H1 (cell line): Measurements from ENCODE around the gene PPM1L. TPM values are rescaled to one million over a fixed set of nuclear protein-coding genes. Genes with fewer than 3 reads are reported as not detected.

Source experiments
- CTCF ChIA-PET: fragments of 300-600 bp; sonication (Branson Sonifier 250); formaldehyde crosslinking; loops from one replicate; lab custom pipeline; 2021; ENCODE audit not compliant: partially characterized antibody; lab: Charles Lee
- POLR2A ChIA-PET: fragments of 300-600 bp; sonication (Branson Sonifier 250); formaldehyde crosslinking; loops from one replicate; lab custom pipeline; 2021; ENCODE audit warnings: inconsistent platforms; ENCODE audit not compliant: partially characterized antibody; lab: Charles Lee
- DNase-seq, 2 experiments: peaks; one replicate each; pipeline versions ENCODE4 v3.0.0 to v3.0.0-alpha.2; 2010 to 2022; ENCODE audit warnings: low spot score in 2 of 2, low read depth in 1 of 2, mixed read lengths in 1 of 2
- FAIRE-seq: peaks from 2 replicates; lab custom pipeline; 2011; peaks lifted over from hg19 to GRCh38; lab: Jason Lieb, UNC
- H2AFZ ChIP-seq: 2 replicates; pipeline ENCODE4 v1.8.1; 2012; ENCODE audit warnings: low read length, inconsistent platforms
- H2AK5ac ChIP-seq: 2 replicates; pipeline ENCODE4 v1.6.1; 2013; ENCODE audit warnings: low read depth, low read length
- H2BK120ac ChIP-seq: replicated peaks from 2 replicates; pipeline ENCODE3; 2013; ENCODE audit warnings: low read depth, low read length, inconsistent platforms
- H2BK12ac ChIP-seq: 2 replicates; pipeline ENCODE4 v1.6.1; 2013; ENCODE audit warnings: low read depth, low read length
- H2BK15ac ChIP-seq: 2 replicates; pipeline ENCODE4 v1.6.1; 2013; ENCODE audit warnings: low read length
- H2BK20ac ChIP-seq: 2 replicates; pipeline ENCODE4 v1.6.1; 2013; ENCODE audit warnings: low read length
- H2BK5ac ChIP-seq: 2 replicates; pipeline ENCODE4 v1.6.1; 2013; ENCODE audit warnings: low read depth, low read length
- H3K14ac ChIP-seq: 2 replicates; pipeline ENCODE4 v1.6.1; 2013; ENCODE audit warnings: inconsistent platforms; ENCODE audit not compliant: insufficient read length
- H3K18ac ChIP-seq: 2 replicates; pipeline ENCODE4 v1.6.1; 2013; ENCODE audit warnings: low read length; ENCODE audit errors: extremely low read depth
- H3K23ac ChIP-seq: 2 replicates; pipeline ENCODE4 v1.6.1; 2013; ENCODE audit warnings: inconsistent platforms; ENCODE audit not compliant: insufficient read length
- H3K23me2 ChIP-seq: 2 replicates; pipeline ENCODE4 v1.6.1; 2013; ENCODE audit warnings: low read depth, low read length
- H3K27ac ChIP-seq: 2 replicates; pipeline ENCODE4 v1.6.1; 2011; ENCODE audit warnings: low read depth, low read length, inconsistent platforms
- H3K27me3 ChIP-seq, 4 experiments: replicated peaks in 1 of 4; 1 replicate in 1 of 4; 2 replicates in 3 of 4; pipeline versions ENCODE4 v1.6.1 to v1.8.1; 2011 to 2013; ENCODE audit warnings: low read length in 3 of 4, mild to moderate bottlenecking in 3 of 4, inconsistent platforms in 2 of 4, mixed read lengths in 2 of 4, moderate library complexity in 1 of 4; ENCODE audit not compliant: control insufficient read depth in 3 of 4, insufficient read depth in 3 of 4; ENCODE audit errors: extremely low read depth in 1 of 4
- H3K36me3 ChIP-seq, 4 experiments: 2 replicates each; pipeline versions ENCODE4 v1.6.1 to v1.8.1; 2011 to 2013; ENCODE audit warnings: mild to moderate bottlenecking in 4 of 4, low read length in 3 of 4, moderate library complexity in 2 of 4, control low read depth in 1 of 4, inconsistent platforms in 1 of 4; ENCODE audit not compliant: insufficient read depth in 4 of 4, control insufficient read depth in 2 of 4
- H3K4ac ChIP-seq: replicated peaks from 2 replicates; pipeline ENCODE3; 2013; ENCODE audit warnings: low read length, low read depth, mixed read lengths, inconsistent platforms; ENCODE audit not compliant: insufficient read length
- H3K4me1 ChIP-seq, 4 experiments: replicated peaks in 1 of 4; 1 replicate in 1 of 4; 2 replicates in 3 of 4; pipeline versions ENCODE4 v1.6.1 to v1.8.1; 2011 to 2013; ENCODE audit warnings: low read length in 3 of 4, inconsistent platforms in 2 of 4, mixed read lengths in 1 of 4; ENCODE audit not compliant: insufficient read depth in 4 of 4, control insufficient read depth in 3 of 4
- H3K4me2 ChIP-seq, 2 experiments: 2 replicates each; pipeline versions ENCODE4 v1.6.1 to v1.8.1; 2011 to 2013; ENCODE audit warnings: low read depth in 2 of 2, low read length in 2 of 2, control low read depth in 1 of 2, inconsistent platforms in 1 of 2, mild to moderate bottlenecking in 1 of 2; ENCODE audit not compliant: insufficient read depth in 1 of 2
- H3K4me3 ChIP-seq, 4 experiments: fragments of 200-600, 300-600 bp in 1 of 4; sonication (generic), shearing (Covaris generic), sonication (Bioruptor Twin) in 1 of 4; 2 replicates each; pipeline versions ENCODE4 v1.5.1 to v1.8.1; 2011 to 2016; ENCODE audit warnings: low read length in 4 of 4, low read depth in 3 of 4, control low read depth in 2 of 4, inconsistent platforms in 2 of 4, mild to moderate bottlenecking in 2 of 4, mixed read lengths in 1 of 4, moderate library complexity in 1 of 4; ENCODE audit not compliant: insufficient read depth in 2 of 4; ENCODE audit errors: extremely low read depth in 1 of 4
- H3K56ac ChIP-seq: replicated peaks from 2 replicates; pipeline ENCODE3; 2013; ENCODE audit warnings: low read depth, mild to moderate bottlenecking, mixed read lengths, low read length, inconsistent platforms; ENCODE audit not compliant: insufficient read length
- H3K79me1 ChIP-seq: 2 replicates; pipeline ENCODE4 v1.6.1; 2013; ENCODE audit warnings: low read depth, low read length, control low read depth
- H3K79me2 ChIP-seq, 2 experiments: 2 replicates each; pipeline versions ENCODE4 v1.6.1 to v1.8.1; 2012 to 2013; ENCODE audit warnings: low read length in 2 of 2, mild to moderate bottlenecking in 2 of 2, inconsistent platforms in 1 of 2; ENCODE audit not compliant: insufficient read depth in 2 of 2, control insufficient read depth in 1 of 2
- H3K9ac ChIP-seq, 4 experiments: replicated peaks in 1 of 4; 1 replicate in 1 of 4; 2 replicates in 3 of 4; pipeline versions ENCODE4 v1.6.1 to v1.8.1; 2011 to 2013; ENCODE audit warnings: low read depth in 3 of 4, low read length in 3 of 4, control low read depth in 2 of 4, mild to moderate bottlenecking in 2 of 4, moderate library complexity in 2 of 4, inconsistent platforms in 1 of 4; ENCODE audit errors: extremely low read depth in 1 of 4
- H3K9me3 ChIP-seq, 2 experiments: 2 replicates each; pipeline versions ENCODE4 v1.6.1 to v1.8.1; 2012 to 2013; ENCODE audit warnings: mild to moderate bottlenecking in 2 of 2, moderate library complexity in 2 of 2, control low read depth in 1 of 2, inconsistent platforms in 1 of 2, low read depth in 1 of 2, low read length in 1 of 2, mixed read lengths in 1 of 2; ENCODE audit not compliant: insufficient read depth in 2 of 2
- H4K20me1 ChIP-seq, 2 experiments: replicated peaks in 1 of 2; 2 replicates each; pipeline versions ENCODE3 to v1.8.1; 2011 to 2013; ENCODE audit warnings: inconsistent platforms in 2 of 2, low read length in 2 of 2, mild to moderate bottlenecking in 1 of 2; ENCODE audit not compliant: insufficient read depth in 2 of 2, control insufficient read depth in 1 of 2
- H4K5ac ChIP-seq: 2 replicates; pipeline ENCODE4 v1.6.1; 2013; ENCODE audit warnings: low read length, low read depth, mixed read lengths, inconsistent platforms; ENCODE audit not compliant: insufficient read length
- H4K8ac ChIP-seq: 2 replicates; pipeline ENCODE4 v1.8.0; 2013; ENCODE audit warnings: mild to moderate bottlenecking, moderate library complexity, low read length, inconsistent platforms; ENCODE audit not compliant: insufficient read depth; ENCODE audit errors: extremely low read depth
- H4K91ac ChIP-seq: replicated peaks from 2 replicates; pipeline ENCODE3; 2013; ENCODE audit warnings: low read length, mixed read lengths, inconsistent platforms; ENCODE audit not compliant: insufficient read length
- CHD1 ChIP-seq: IDR thresholded peaks from 2 replicates; pipeline ENCODE4 v1.6.1; 2012; ENCODE audit warnings: low read depth, low read length, improper control_type of control experiment
- EGR1 ChIP-seq: IDR thresholded peaks from 2 replicates; pipeline ENCODE4 v1.6.1; 2011; ENCODE audit warnings: low read depth, low read length, borderline replicate concordance
- KDM4A ChIP-seq: IDR thresholded peaks from one replicate; pipeline ENCODE4 v1.7.1; 2012; ENCODE audit warnings: low read depth, mild to moderate bottlenecking, moderate library complexity, low read length, inconsistent platforms; ENCODE audit not compliant: severe bottlenecking
- MAFK ChIP-seq: IDR thresholded peaks from 2 replicates; pipeline ENCODE4 v1.6.1; 2012; ENCODE audit warnings: low read depth, mild to moderate bottlenecking, improper control_type of control experiment, low read length
- TAF1 ChIP-seq: IDR thresholded peaks from 2 replicates; pipeline ENCODE4 v1.6.1; 2011; ENCODE audit warnings: mild to moderate bottlenecking, low read depth, low read length
- WGBS, 2 experiments: shearing (Covaris generic) in 1 of 2; methylation state at CpG; one replicate each; pipeline versions ENCODE4 v1.1.6 to v1.1.7; 2013 to 2015; ENCODE audit warnings: low lambda C conversion rate in 2 of 2, mixed read lengths in 2 of 2, inconsistent platforms in 1 of 2, low coverage in 1 of 2, missing lambda C conversion rate in 1 of 2; ENCODE audit not compliant: insufficient replicate concordance in 2 of 2, insufficient coverage in 1 of 2, insufficient read length in 1 of 2; ENCODE audit errors: extremely low coverage in 1 of 2, missing lambda C conversion rate in 1 of 2; 5-methylcytosine and 5-hydroxymethylcytosine counted together
- polyA plus RNA-seq, 7 experiments: library from polyadenylated mRNA; depleted of rRNA in 3 of 7; stranded (reverse) in 5 of 7; unstranded in 2 of 7; fragments of >200 nt in 5 of 7; fragments of 200-250 nt in 2 of 7; gene quantifications; 1 replicate in 5 of 7; 2 replicates in 1 of 7; 4 replicates in 1 of 7; pipeline versions ENCODE4 v1.2.1 to v1.2.3, GENCODE V29; 2011 to 2013; ENCODE audit warnings: missing spikeins in 2 of 7, mixed read lengths in 2 of 7
- total RNA-seq: library from RNA; stranded (reverse); fragmentation: NEBNext Ultra II Directional; extraction: Animal tissue kit (Norgen Biotek cat#: 25700); gene quantifications from 2 replicates; pipeline ENCODE4 v1.2.1, GENCODE V29; 2021
- TF ChIP-seq, protein P1 (sequence below), 3 experiments: IDR thresholded peaks; 1 replicate in 2 of 3; 2 replicates in 1 of 3; pipeline versions ENCODE4 v1.5.1 to v1.6.1; 2011; ENCODE audit warnings: low read length in 3 of 3, mild to moderate bottlenecking in 3 of 3, inconsistent platforms in 2 of 3, low read depth in 1 of 3, moderate library complexity in 1 of 3; ENCODE audit not compliant: insufficient read depth in 1 of 3; ENCODE audit errors: control extremely low read depth in 1 of 3

Gene PPM1L
- total and polyA plus RNA-seq, 2 of the 8 experiments (the other 6 are each of a cell fraction or from before 2014, with no cell fraction given) = 2.8 to 18.1 TPM

DNA sequence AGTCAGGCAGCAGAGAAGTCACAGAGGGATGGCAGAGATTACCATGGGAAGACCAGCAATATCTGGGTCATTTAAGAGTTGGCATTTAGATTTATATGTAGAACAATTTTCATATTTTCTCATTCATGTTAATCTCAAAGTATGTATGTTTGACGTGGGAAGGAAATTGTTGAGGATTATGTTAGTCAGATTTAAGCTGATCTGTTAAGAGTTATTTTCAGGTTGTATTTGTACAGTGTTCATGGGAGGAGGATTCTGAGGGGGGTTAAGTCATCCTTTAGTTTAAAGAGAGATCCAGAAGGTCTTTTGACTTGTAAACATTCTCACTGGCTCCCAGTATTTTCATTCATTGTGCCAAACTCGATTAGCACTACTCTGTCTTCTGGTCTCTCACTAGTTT is 34.7 kb downstream of the PPM1L start:
- Histone ChIP-seq H2AFZ (no peak overlapping the region), H4K91ac (no peak overlapping the region), H4K20me1 (no peaks in the 10 kb centered on the region), H3K14ac (no peak overlapping the region), H2BK5ac (no peak overlapping the region), H3K27ac (no peak overlapping the region), H2BK15ac (no peak overlapping the region), H4K5ac (no peak overlapping the region), H3K23me2 (no peaks in the 10 kb centered on the region), H3K4ac (no peak overlapping the region), H3K23ac (no peak overlapping the region), H2BK120ac (no peak overlapping the region), H4K8ac (no peak overlapping the region), H3K27me3 (no peaks in the 10 kb centered on the region), H3K4me2 (no peak overlapping the region), H3K4me3 (no peak overlapping the region), H3K4me1 (no peaks in the 10 kb centered on the region; a peak in 1 of 7 replicates), H2BK20ac (no peak overlapping the region), H3K9me3 (peaks cover 0 to 3% of the 10 kb centered on the region in 2 experiments; a peak in 2 of 4 replicates), H3K56ac (no peak overlapping the region), H2AK5ac (no peak overlapping the region), H3K18ac (no peak overlapping the region), H3K36me3 (no peaks in the 10 kb centered on the region), H3K79me1 (no peaks in the 10 kb centered on the region), H3K9ac (no peak overlapping the region), H2BK12ac (no peak overlapping the region), H3K79me2 (peaks cover 0 to 11% of the 10 kb centered on the region in 2 experiments; a peak in 1 of 4 replicates)
- POLR2A ChIA-PET = no interaction called here
- DNase-seq (no peak), FAIRE-seq (no peak)
- 75 to 100% methylated on average over 1 to 2 of the region's 2 CpGs for WGBS, 2 experiments
- TF ChIP-seq TAF1 = no peak
- TF ChIP-seq, protein P1, sequence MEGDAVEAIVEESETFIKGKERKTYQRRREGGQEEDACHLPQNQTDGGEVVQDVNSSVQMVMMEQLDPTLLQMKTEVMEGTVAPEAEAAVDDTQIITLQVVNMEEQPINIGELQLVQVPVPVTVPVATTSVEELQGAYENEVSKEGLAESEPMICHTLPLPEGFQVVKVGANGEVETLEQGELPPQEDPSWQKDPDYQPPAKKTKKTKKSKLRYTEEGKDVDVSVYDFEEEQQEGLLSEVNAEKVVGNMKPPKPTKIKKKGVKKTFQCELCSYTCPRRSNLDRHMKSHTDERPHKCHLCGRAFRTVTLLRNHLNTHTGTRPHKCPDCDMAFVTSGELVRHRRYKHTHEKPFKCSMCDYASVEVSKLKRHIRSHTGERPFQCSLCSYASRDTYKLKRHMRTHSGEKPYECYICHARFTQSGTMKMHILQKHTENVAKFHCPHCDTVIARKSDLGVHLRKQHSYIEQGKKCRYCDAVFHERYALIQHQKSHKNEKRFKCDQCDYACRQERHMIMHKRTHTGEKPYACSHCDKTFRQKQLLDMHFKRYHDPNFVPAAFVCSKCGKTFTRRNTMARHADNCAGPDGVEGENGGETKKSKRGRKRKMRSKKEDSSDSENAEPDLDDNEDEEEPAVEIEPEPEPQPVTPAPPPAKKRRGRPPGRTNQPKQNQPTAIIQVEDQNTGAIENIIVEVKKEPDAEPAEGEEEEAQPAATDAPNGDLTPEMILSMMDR (IDR thresholded peaks at IDR 0.05; ENCODE audit: control extremely low read depth in 1 of 3, insufficient read depth in 1 of 3, low read depth in 1 of 3, low read length in 3 of 3) = no peak
- no peak for TF ChIP-seq KDM4A
- TF ChIP-seq CHD1 = no peak
- no peak for TF ChIP-seq MAFK
- TF ChIP-seq EGR1 = no peak
- CTCF ChIA-PET = no interaction called here
